BE2C (cell line): ENCODE data around the gene NEAT1.
A peak's percentile ranks its signal among the peaks of the same experiment; 100 is the strongest.

Experiments used
- DNase-seq: peaks from one replicate; pipeline ENCODE4 v3.0.0-alpha.2; 2020
- H3K27me3 ChIP-seq: fragments of 250-450 bp; sonication (Bioruptor Pico); 2 replicates; pipeline ENCODE4 v1.5.1; 2020; ENCODE audit warnings: mild to moderate bottlenecking
- H3K36me3 ChIP-seq: fragments of 250-450 bp; sonication (Bioruptor Pico); 2 replicates; pipeline ENCODE4 v1.5.1; 2020; ENCODE audit warnings: mild to moderate bottlenecking
- H3K4me1 ChIP-seq: fragments of 250-450 bp; sonication (Bioruptor Pico); 2 replicates; pipeline ENCODE4 v1.5.1; 2020
- H3K4me3 ChIP-seq: 2 replicates; pipeline ENCODE4 v1.5.1; 2011; ENCODE audit warnings: low read depth, low read length
- H3K9me3 ChIP-seq: fragments of 250-450 bp; sonication (Bioruptor Pico); 2 replicates; pipeline ENCODE4 v1.5.1; 2020
- CTCF ChIP-seq: IDR thresholded peaks from 2 replicates; pipeline ENCODE4 v1.5.1; 2012; ENCODE audit warnings: mild to moderate bottlenecking, low read depth, low read length

Gene NEAT1

GRCh38 chr11:65386307-65387140 lies 36.1 kb upstream of the NEAT1 start, which contains the start of gene FRMD8:
FRMD8 (plus strand) TSS chr11:65386637; CDS start chr11:65387037, 400 bp downstream.
- peak within 1 kb of the TSS; percentile 70 for H3K4me3 ChIP-seq
- DNase-seq = peak; percentile 84
- no peaks in the 10 kb centered on the region for H3K36me3 ChIP-seq
- no peak for TF ChIP-seq CTCF
- H3K9me3 ChIP-seq = no peaks in the 10 kb centered on the region
- H3K4me1 ChIP-seq = no peaks in the 10 kb centered on the region
- no peaks in the 10 kb centered on the region for H3K27me3 ChIP-seq

- TF ChIP-seq CTCF = no peak
- H3K4me1 ChIP-seq = no peaks in the 10 kb centered on the region
- H3K4me3 ChIP-seq = no peak overlapping the region
- H3K9me3 ChIP-seq = no peaks in the 10 kb centered on the region
- H3K36me3 ChIP-seq = no peaks in the 10 kb centered on the region
- no peak for DNase-seq
- no peaks in the 10 kb centered on the region for H3K27me3 ChIP-seq
Observed at GRCh38 chr11:65388731-65389130, 33.9 kb upstream of the NEAT1 start.

GRCh38 chr11:65389294-65389980 lies 33.2 kb upstream of the NEAT1 start:
- no peak overlapping the region for H3K4me3 ChIP-seq
- H3K4me1 ChIP-seq = no peaks in the 10 kb centered on the region
- H3K9me3 ChIP-seq = no peaks in the 10 kb centered on the region
- no peak for TF ChIP-seq CTCF
- DNase-seq = no peak
- H3K36me3 ChIP-seq = no peaks in the 10 kb centered on the region
- H3K27me3 ChIP-seq = no peaks in the 10 kb centered on the region

GRCh38 chr11:65390099-65390941 lies 32.3 kb upstream of the NEAT1 start:
- Histone ChIP-seq H3K9me3 (no peaks in the 10 kb centered on the region), H3K36me3 (no peaks in the 10 kb centered on the region), H3K4me1 (no peaks in the 10 kb centered on the region), H3K27me3 (no peaks in the 10 kb centered on the region), H3K4me3 (no peak overlapping the region)
- DNase-seq = no peak
- TF ChIP-seq CTCF = no peak

GRCh38 chr11:65390996-65391395 lies 31.6 kb upstream of the NEAT1 start:
- no peak for TF ChIP-seq CTCF
- H3K27me3 ChIP-seq = no peaks in the 10 kb centered on the region
- H3K4me1 ChIP-seq = no peaks in the 10 kb centered on the region
- DNase-seq = no peak
- no peaks in the 10 kb centered on the region for H3K9me3 ChIP-seq
- no peaks in the 10 kb centered on the region for H3K36me3 ChIP-seq
- no peak overlapping the region for H3K4me3 ChIP-seq
